Upper lobe of left lung (tissue), 4 donors: ENCODE results near the gene RHO.

ENCODE experiments used
- POLR2A ChIP-seq, 4 donors: fragments of 450-650 bp; IDR thresholded peaks; one replicate each; pipeline ENCODE4 v1.5.1; 2016 to 2017; ENCODE audit warnings: antibody characterized with exemption in 4 of 4, mild to moderate bottlenecking in 2 of 4
- POLR2AphosphoS5 ChIP-seq, 2 donors: sonication (generic); formaldehyde crosslinking; IDR thresholded peaks; one replicate each; pipeline ENCODE4 v1.5.1; 2017; ENCODE audit warnings: antibody characterized with exemption in 2 of 2
- TF ChIP-seq, protein P1 (sequence below), 6 experiments: fragments of 450-650 bp in 4 of 6; fragments of 200-600 bp in 2 of 6; sonication (generic) in 2 of 6; IDR thresholded peaks; one replicate each; pipeline ENCODE4 v1.5.1; 2016 to 2019; ENCODE audit warnings: antibody characterized with exemption in 6 of 6

DNA sequence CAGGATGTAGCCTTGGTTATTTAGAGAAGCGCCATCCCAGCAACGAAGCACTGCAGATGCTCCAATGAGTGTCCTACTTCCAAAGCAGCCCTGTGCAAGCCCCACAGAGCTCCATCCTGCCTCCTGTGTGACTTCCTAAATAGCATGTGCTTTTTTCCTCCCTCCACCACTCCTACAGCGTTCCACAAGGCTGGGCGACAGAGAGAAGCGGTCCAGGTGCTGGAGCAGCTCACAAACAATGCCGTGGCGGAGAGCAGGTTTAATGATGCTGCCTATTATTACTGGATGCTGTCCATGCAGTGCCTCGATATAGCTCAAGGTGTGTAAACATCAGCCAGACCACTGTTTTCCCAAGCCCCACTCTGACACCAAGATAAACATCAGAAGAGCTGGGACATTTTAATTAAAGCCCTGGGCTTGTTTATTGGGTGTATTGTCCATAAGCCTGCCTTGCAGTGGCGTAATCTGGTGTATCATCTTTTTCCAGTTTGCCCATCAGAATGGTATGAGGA, 22.2 kb upstream of the RHO start:
- TF ChIP-seq, protein P1, sequence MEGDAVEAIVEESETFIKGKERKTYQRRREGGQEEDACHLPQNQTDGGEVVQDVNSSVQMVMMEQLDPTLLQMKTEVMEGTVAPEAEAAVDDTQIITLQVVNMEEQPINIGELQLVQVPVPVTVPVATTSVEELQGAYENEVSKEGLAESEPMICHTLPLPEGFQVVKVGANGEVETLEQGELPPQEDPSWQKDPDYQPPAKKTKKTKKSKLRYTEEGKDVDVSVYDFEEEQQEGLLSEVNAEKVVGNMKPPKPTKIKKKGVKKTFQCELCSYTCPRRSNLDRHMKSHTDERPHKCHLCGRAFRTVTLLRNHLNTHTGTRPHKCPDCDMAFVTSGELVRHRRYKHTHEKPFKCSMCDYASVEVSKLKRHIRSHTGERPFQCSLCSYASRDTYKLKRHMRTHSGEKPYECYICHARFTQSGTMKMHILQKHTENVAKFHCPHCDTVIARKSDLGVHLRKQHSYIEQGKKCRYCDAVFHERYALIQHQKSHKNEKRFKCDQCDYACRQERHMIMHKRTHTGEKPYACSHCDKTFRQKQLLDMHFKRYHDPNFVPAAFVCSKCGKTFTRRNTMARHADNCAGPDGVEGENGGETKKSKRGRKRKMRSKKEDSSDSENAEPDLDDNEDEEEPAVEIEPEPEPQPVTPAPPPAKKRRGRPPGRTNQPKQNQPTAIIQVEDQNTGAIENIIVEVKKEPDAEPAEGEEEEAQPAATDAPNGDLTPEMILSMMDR (IDR thresholded peaks at IDR 0.05), result no peak
- TF ChIP-seq POLR2AphosphoS5 (IDR thresholded peaks at IDR 0.05), result no peak
- TF ChIP-seq POLR2A (IDR thresholded peaks at IDR 0.05), result no peak
